GM12891 (cell line): ENCODE data around the gene CUL1.

Experiments
- PAX5 ChIP-seq: IDR thresholded peaks from 2 replicates; pipeline ENCODE4 v1.6.1; 2011; ENCODE audit warnings: low read length, moderate library complexity, mild to moderate bottlenecking; ENCODE audit not compliant: insufficient read depth, severe bottlenecking
- POLR2A ChIP-seq: IDR thresholded peaks from 2 replicates; pipeline ENCODE4 v1.6.1; 2011; ENCODE audit warnings: low read depth, low read length, control low read depth
- POLR2AphosphoS5 ChIP-seq: IDR thresholded peaks from 2 replicates; pipeline ENCODE4 v1.6.1; 2011; ENCODE audit warnings: low read depth, low read length, control low read depth

GRCh38 chr7:148847815-148848734, 149.4 kb downstream of the CUL1 start:
- TF ChIP-seq PAX5 (no peak), POLR2A (no peak), POLR2AphosphoS5 (no peak)
